HepG2 (cell line): ENCODE measurements around the gene METRN. TPM values are rescaled to one million over a fixed set of nuclear protein-coding genes. Genes with fewer than 3 reads are reported as not detected.

Experiments
- FOXP1 ChIP-seq, 2 experiments: fragments of 450-650 bp in 1 of 2; IDR thresholded peaks; 2 replicates each; pipeline ENCODE4 v1.6.1; 2017 to 2018; ENCODE audit warnings: antibody characterized with exemption in 1 of 2
- MAZ ChIP-seq, 2 experiments: sonication (generic) in 1 of 2; formaldehyde crosslinking in 1 of 2; IDR thresholded peaks; 2 replicates each; pipeline versions ENCODE4 v1.5.0 to v1.6.1; 2012 to 2020; ENCODE audit warnings: low read depth in 2 of 2, mild to moderate bottlenecking in 2 of 2, borderline replicate concordance in 1 of 2, improper control_type of control experiment in 1 of 2, low read length in 1 of 2, missing genetic modification reagents in 1 of 2, moderate library complexity in 1 of 2
- NFYB ChIP-seq: sonication (generic); formaldehyde crosslinking; IDR thresholded peaks from 2 replicates; pipeline ENCODE4 v1.4.0; 2020; ENCODE audit warnings: missing genetic modification reagents
- POGZ ChIP-seq: sonication (generic); formaldehyde crosslinking; IDR thresholded peaks from 2 replicates; pipeline ENCODE4 v1.4.0; 2020; ENCODE audit warnings: mild to moderate bottlenecking, missing genetic modification reagents
- SALL1 ChIP-seq: sonication (generic); formaldehyde crosslinking; IDR thresholded peaks from 2 replicates; pipeline ENCODE4 v1.8.0; 2022; ENCODE audit warnings: mild to moderate bottlenecking, missing genetic modification reagents
- TCF7L2 ChIP-seq: IDR thresholded peaks from 2 replicates; pipeline ENCODE4 v1.6.1; 2011; ENCODE audit warnings: mild to moderate bottlenecking, low read depth, low read length, moderate library complexity
- ZMYM4 ChIP-seq: sonication (generic); formaldehyde crosslinking; IDR thresholded peaks from 2 replicates; pipeline ENCODE4 v1.8.1; 2023; ENCODE audit warnings: mild to moderate bottlenecking, missing genetic modification reagents
- ZNF468 ChIP-seq: sonication (generic); formaldehyde crosslinking; IDR thresholded peaks from 2 replicates; pipeline ENCODE4 v1.8.0; 2022; ENCODE audit warnings: mild to moderate bottlenecking, moderate library complexity, missing genetic modification reagents
- ZSCAN20 ChIP-seq: sonication (generic); formaldehyde crosslinking; IDR thresholded peaks from 2 replicates; pipeline ENCODE4 v1.4.0; 2020; ENCODE audit warnings: missing genetic modification reagents, mild to moderate bottlenecking, borderline replicate concordance
- polyA plus RNA-seq, 8 experiments: library from polyadenylated mRNA; depleted of rRNA in 3 of 8; stranded (reverse) in 7 of 8; unstranded in 1 of 8; fragments of >200 nt; fragmentation: Illumina TruSeq in 4 of 8; extraction: Trizol in 4 of 8; gene quantifications; 2 replicates each; pipeline versions ENCODE4 v1.2.1 to v1.2.3, GENCODE V29; 2011 to 2016; ENCODE audit warnings: low read depth in 4 of 8, missing spikeins in 1 of 8, mixed read lengths in 1 of 8; ENCODE audit not compliant: insufficient read depth in 1 of 8
- total RNA-seq, 5 experiments: library from RNA; depleted of rRNA; stranded (reverse); fragments of >200 nt; fragmentation: Illumina TruSeq; extraction: Trizol; gene quantifications; 2 replicates each; pipeline ENCODE4 v1.2.3, GENCODE V29; 2016; ENCODE audit warnings: low read depth in 1 of 5
- TF ChIP-seq, protein P1 (sequence below): sonication (generic); formaldehyde crosslinking; IDR thresholded peaks from 2 replicates; pipeline ENCODE4 v1.9.0; 2021; ENCODE audit warnings: mild to moderate bottlenecking, missing genetic modification reagents
- TF ChIP-seq, protein P2 (sequence below): sonication (generic); formaldehyde crosslinking; IDR thresholded peaks from 2 replicates; pipeline ENCODE4 v1.5.0; 2020; ENCODE audit warnings: missing genetic modification reagents
- TF ChIP-seq, protein P3 (sequence below): sonication (generic); formaldehyde crosslinking; IDR thresholded peaks from 2 replicates; pipeline ENCODE4 v1.4.0; 2020; ENCODE audit warnings: missing genetic modification reagents, borderline replicate concordance
- TF ChIP-seq, protein P4 (sequence below): sonication (generic); formaldehyde crosslinking; IDR thresholded peaks from 2 replicates; pipeline ENCODE4 v1.4.0; 2020; ENCODE audit warnings: missing genetic modification reagents
- TF ChIP-seq, protein P5 (sequence below): sonication (generic); formaldehyde crosslinking; IDR thresholded peaks from 2 replicates; pipeline ENCODE4 v1.8.0; 2022; ENCODE audit warnings: mild to moderate bottlenecking, missing genetic modification reagents

The METRN gene
- total and polyA plus RNA-seq, 2 of the 13 experiments (the other 11 are each of a cell fraction or from before 2014, with no cell fraction given): 25.5 to 46.1 TPM

DNA sequence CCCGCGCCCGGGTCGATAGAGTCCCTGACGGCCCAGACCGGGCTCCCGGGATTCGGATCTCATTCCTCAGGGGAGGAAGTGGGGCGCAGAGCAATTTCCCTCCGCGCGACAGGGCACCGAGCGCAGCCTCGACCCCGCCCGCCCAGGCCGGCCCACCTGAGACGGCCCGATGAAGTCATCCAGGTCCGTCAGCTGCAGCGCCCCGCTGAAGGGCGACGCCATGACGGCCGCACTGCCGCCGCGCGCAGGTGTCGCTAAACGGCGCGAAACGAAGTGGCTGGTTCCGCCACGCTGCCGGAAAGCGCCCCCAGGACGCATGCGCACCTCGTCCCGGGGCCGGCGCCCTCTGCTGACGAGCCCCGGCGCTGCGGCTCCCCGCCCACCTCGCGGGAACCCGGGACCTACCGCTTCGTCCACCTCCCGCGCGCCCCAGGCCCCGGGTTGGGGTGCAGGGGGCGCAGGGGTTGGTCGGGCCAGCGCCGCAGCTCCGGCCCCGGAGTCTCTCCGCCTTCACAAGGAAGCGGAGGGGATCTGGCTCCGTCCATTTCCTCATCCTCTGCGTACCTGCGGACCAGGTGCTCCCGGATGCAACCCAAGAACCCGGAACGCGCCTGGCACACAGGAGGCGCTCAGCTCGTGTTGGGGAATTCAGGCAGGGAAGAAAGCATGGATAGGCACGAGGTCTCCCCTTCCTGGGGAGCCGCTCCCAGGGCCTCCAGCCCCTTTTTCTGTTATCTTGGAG, 26.0 kb downstream of the METRN start, which contains the start of gene CIAO3 (continued):
- TF ChIP-seq, protein P1, sequence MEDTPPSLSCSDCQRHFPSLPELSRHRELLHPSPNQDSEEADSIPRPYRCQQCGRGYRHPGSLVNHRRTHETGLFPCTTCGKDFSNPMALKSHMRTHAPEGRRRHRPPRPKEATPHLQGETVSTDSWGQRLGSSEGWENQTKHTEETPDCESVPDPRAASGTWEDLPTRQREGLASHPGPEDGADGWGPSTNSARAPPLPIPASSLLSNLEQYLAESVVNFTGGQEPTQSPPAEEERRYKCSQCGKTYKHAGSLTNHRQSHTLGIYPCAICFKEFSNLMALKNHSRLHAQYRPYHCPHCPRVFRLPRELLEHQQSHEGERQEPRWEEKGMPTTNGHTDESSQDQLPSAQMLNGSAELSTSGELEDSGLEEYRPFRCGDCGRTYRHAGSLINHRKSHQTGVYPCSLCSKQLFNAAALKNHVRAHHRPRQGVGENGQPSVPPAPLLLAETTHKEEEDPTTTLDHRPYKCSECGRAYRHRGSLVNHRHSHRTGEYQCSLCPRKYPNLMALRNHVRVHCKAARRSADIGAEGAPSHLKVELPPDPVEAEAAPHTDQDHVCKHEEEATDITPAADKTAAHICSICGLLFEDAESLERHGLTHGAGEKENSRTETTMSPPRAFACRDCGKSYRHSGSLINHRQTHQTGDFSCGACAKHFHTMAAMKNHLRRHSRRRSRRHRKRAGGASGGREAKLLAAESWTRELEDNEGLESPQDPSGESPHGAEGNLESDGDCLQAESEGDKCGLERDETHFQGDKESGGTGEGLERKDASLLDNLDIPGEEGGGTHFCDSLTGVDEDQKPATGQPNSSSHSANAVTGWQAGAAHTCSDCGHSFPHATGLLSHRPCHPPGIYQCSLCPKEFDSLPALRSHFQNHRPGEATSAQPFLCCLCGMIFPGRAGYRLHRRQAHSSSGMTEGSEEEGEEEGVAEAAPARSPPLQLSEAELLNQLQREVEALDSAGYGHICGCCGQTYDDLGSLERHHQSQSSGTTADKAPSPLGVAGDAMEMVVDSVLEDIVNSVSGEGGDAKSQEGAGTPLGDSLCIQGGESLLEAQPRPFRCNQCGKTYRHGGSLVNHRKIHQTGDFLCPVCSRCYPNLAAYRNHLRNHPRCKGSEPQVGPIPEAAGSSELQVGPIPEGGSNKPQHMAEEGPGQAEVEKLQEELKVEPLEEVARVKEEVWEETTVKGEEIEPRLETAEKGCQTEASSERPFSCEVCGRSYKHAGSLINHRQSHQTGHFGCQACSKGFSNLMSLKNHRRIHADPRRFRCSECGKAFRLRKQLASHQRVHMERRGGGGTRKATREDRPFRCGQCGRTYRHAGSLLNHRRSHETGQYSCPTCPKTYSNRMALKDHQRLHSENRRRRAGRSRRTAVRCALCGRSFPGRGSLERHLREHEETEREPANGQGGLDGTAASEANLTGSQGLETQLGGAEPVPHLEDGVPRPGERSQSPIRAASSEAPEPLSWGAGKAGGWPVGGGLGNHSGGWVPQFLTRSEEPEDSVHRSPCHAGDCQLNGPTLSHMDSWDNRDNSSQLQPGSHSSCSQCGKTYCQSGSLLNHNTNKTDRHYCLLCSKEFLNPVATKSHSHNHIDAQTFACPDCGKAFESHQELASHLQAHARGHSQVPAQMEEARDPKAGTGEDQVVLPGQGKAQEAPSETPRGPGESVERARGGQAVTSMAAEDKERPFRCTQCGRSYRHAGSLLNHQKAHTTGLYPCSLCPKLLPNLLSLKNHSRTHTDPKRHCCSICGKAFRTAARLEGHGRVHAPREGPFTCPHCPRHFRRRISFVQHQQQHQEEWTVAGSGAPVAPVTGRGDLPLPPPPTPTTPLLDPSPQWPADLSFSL (CRISPR knock-in tag): no peak
- TF ChIP-seq ZSCAN20 (CRISPR knock-in tag) (0 out of 2 replicates have a peak, but pooled peaks have one; percentile 33), TCF7L2 (no peak), FOXP1 (IDR thresholded peaks at IDR 0.05) (no peak), FOXP1 (CRISPR knock-in tag; IDR thresholded peaks at IDR 0.05) (0 out of 2 replicates have a peak, but pooled peaks have one; percentile 18), MAZ (IDR thresholded peaks at IDR 0.05; ENCODE audit: borderline replicate concordance, low read depth, low read length) (no peak), MAZ (CRISPR knock-in tag; IDR thresholded peaks at IDR 0.05; ENCODE audit: low read depth) (peak; percentile 93), SALL1 (peak; percentile 65), POGZ (CRISPR knock-in tag) (peak; percentile 43; the same call in 1 of the 2 replicates), NFYB (CRISPR knock-in tag) (peak; percentile 35; the same call in 1 of the 2 replicates), ZNF468 (no peak), ZMYM4 (CRISPR knock-in tag) (peak; percentile 85)
- TF ChIP-seq, protein P2, sequence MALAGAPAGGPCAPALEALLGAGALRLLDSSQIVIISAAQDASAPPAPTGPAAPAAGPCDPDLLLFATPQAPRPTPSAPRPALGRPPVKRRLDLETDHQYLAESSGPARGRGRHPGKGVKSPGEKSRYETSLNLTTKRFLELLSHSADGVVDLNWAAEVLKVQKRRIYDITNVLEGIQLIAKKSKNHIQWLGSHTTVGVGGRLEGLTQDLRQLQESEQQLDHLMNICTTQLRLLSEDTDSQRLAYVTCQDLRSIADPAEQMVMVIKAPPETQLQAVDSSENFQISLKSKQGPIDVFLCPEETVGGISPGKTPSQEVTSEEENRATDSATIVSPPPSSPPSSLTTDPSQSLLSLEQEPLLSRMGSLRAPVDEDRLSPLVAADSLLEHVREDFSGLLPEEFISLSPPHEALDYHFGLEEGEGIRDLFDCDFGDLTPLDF: peak; percentile 52; the same call in 1 of the 2 replicates
- TF ChIP-seq, protein P3, sequence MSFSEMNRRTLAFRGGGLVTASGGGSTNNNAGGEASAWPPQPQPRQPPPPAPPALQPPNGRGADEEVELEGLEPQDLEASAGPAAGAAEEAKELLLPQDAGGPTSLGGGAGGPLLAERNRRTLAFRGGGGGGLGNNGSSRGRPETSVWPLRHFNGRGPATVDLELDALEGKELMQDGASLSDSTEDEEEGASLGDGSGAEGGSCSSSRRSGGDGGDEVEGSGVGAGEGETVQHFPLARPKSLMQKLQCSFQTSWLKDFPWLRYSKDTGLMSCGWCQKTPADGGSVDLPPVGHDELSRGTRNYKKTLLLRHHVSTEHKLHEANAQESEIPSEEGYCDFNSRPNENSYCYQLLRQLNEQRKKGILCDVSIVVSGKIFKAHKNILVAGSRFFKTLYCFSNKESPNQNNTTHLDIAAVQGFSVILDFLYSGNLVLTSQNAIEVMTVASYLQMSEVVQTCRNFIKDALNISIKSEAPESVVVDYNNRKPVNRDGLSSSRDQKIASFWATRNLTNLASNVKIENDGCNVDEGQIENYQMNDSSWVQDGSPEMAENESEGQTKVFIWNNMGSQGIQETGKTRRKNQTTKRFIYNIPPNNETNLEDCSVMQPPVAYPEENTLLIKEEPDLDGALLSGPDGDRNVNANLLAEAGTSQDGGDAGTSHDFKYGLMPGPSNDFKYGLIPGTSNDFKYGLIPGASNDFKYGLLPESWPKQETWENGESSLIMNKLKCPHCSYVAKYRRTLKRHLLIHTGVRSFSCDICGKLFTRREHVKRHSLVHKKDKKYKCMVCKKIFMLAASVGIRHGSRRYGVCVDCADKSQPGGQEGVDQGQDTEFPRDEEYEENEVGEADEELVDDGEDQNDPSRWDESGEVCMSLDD: peak; percentile 90; the same call in 1 of the 2 replicates
- TF ChIP-seq, protein P4, sequence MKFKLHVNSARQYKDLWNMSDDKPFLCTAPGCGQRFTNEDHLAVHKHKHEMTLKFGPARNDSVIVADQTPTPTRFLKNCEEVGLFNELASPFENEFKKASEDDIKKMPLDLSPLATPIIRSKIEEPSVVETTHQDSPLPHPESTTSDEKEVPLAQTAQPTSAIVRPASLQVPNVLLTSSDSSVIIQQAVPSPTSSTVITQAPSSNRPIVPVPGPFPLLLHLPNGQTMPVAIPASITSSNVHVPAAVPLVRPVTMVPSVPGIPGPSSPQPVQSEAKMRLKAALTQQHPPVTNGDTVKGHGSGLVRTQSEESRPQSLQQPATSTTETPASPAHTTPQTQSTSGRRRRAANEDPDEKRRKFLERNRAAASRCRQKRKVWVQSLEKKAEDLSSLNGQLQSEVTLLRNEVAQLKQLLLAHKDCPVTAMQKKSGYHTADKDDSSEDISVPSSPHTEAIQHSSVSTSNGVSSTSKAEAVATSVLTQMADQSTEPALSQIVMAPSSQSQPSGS (CRISPR knock-in tag): peak; percentile 97
- TF ChIP-seq, protein P5, sequence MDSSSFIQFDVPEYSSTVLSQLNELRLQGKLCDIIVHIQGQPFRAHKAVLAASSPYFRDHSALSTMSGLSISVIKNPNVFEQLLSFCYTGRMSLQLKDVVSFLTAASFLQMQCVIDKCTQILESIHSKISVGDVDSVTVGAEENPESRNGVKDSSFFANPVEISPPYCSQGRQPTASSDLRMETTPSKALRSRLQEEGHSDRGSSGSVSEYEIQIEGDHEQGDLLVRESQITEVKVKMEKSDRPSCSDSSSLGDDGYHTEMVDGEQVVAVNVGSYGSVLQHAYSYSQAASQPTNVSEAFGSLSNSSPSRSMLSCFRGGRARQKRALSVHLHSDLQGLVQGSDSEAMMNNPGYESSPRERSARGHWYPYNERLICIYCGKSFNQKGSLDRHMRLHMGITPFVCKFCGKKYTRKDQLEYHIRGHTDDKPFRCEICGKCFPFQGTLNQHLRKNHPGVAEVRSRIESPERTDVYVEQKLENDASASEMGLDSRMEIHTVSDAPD (CRISPR knock-in tag): 0 out of 2 replicates have a peak, but pooled peaks have one; percentile 62
